ENCODE results near the gene BIRC5.

- TF ChIP-seq CTCF (conservative IDR thresholded peaks at IDR 0.05) = no peak
- TF ChIP-seq ZFX (IDR thresholded peaks at IDR 0.05) = no peak
Measured at GRCh38 chr17:78251773-78252103, 37.7 kb downstream of the BIRC5 start.
